WERI-Rb-1 (cell line): ENCODE data around the gene NME3.

Experiments
- DNase-seq: peaks from one replicate; pipeline ENCODE4 v3.0.0-alpha.2; 2020
- H3K27ac ChIP-seq: fragments of 250-450 bp; sonication (Bioruptor Pico); 2 replicates; pipeline ENCODE4 v1.5.1; 2020; ENCODE audit warnings: mild to moderate bottlenecking, moderate library complexity
- H3K27me3 ChIP-seq: fragments of 250-450 bp; sonication (Bioruptor Pico); 2 replicates; pipeline ENCODE4 v1.5.1; 2021; ENCODE audit warnings: mild to moderate bottlenecking, low read depth, moderate library complexity; ENCODE audit not compliant: insufficient read depth, severe bottlenecking
- H3K36me3 ChIP-seq: fragments of 250-450 bp; sonication (Bioruptor Pico); 2 replicates; pipeline ENCODE4 v1.5.1; 2020; ENCODE audit warnings: mild to moderate bottlenecking, moderate library complexity
- H3K4me3 ChIP-seq: 2 replicates; pipeline ENCODE4 v1.5.1; 2011; ENCODE audit warnings: low read depth, mild to moderate bottlenecking, control low read depth, low read length
- H3K9me3 ChIP-seq: fragments of 250-450 bp; sonication (Bioruptor Pico); 2 replicates; pipeline ENCODE4 v1.5.1; 2021; ENCODE audit warnings: mild to moderate bottlenecking, moderate library complexity; ENCODE audit not compliant: severe bottlenecking
- TF ChIP-seq, protein P1 (sequence below): IDR thresholded peaks from 2 replicates; pipeline ENCODE4 v1.5.1; 2011; ENCODE audit warnings: low read depth, mild to moderate bottlenecking, control low read depth, inconsistent platforms, low read length

NME3 gene

DNA sequence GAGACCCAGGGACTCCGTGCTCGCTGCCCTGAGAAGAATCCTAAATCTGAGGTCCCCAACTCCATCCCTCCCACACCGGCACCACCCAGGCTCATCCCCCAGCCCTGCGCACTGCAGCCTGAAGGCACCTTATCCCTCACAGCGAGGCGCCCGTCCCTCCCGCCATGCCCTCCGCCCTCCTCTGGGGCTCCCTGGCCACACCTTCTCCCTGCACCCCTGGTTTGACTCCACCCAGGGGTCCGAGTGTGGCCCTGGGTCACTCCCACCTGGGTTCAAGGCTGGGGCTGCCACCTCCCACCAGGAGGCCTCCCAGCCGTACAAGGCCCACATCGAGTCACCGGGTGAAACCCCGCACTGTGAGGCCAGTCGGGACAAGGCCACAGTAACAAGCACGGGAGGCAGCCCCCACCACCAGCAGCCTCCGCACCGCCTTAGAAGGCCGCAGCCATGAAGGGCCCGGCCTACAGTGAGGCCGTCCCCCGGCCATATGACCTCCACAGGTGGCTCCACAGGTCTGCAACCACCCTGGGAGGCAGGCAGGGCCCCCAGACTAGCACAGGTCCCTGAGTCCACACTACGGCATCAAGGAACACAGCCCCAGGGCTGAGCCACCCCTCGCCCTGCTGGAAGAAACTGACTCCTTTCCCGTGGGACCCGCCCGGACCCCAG lies 47.0 kb upstream of the NME3 start:
- no peak for DNase-seq
- TF ChIP-seq, protein P1, sequence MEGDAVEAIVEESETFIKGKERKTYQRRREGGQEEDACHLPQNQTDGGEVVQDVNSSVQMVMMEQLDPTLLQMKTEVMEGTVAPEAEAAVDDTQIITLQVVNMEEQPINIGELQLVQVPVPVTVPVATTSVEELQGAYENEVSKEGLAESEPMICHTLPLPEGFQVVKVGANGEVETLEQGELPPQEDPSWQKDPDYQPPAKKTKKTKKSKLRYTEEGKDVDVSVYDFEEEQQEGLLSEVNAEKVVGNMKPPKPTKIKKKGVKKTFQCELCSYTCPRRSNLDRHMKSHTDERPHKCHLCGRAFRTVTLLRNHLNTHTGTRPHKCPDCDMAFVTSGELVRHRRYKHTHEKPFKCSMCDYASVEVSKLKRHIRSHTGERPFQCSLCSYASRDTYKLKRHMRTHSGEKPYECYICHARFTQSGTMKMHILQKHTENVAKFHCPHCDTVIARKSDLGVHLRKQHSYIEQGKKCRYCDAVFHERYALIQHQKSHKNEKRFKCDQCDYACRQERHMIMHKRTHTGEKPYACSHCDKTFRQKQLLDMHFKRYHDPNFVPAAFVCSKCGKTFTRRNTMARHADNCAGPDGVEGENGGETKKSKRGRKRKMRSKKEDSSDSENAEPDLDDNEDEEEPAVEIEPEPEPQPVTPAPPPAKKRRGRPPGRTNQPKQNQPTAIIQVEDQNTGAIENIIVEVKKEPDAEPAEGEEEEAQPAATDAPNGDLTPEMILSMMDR = no peak
- Histone ChIP-seq H3K27me3 (no peaks in the 10 kb centered on the region), H3K4me3 (no peak overlapping the region), H3K9me3 (no peaks in the 10 kb centered on the region), H3K27ac (no peak overlapping the region), H3K36me3 (peaks cover 34% of the 10 kb centered on the region)

- TF ChIP-seq, protein P1 = no peak
- Histone ChIP-seq H3K9me3 (no peaks in the 10 kb centered on the region), H3K27me3 (no peaks in the 10 kb centered on the region), H3K4me3 (no peak overlapping the region), H3K36me3 (peaks cover 31% of the 10 kb centered on the region), H3K27ac (no peak overlapping the region)
- DNase-seq = no peak
These were observed 46.4 kb upstream of the NME3 start for GRCh38 chr16:1817716-1818115.

- DNase-seq = no peak
- Histone ChIP-seq H3K27me3 (no peaks in the 10 kb centered on the region), H3K27ac (no peak overlapping the region), H3K36me3 (peaks cover 26% of the 10 kb centered on the region), H3K9me3 (no peaks in the 10 kb centered on the region), H3K4me3 (no peak overlapping the region)
- TF ChIP-seq, protein P1 = no peak
These were observed 45.9 kb upstream of the NME3 start for GRCh38 chr16:1817276-1817589.

DNA sequence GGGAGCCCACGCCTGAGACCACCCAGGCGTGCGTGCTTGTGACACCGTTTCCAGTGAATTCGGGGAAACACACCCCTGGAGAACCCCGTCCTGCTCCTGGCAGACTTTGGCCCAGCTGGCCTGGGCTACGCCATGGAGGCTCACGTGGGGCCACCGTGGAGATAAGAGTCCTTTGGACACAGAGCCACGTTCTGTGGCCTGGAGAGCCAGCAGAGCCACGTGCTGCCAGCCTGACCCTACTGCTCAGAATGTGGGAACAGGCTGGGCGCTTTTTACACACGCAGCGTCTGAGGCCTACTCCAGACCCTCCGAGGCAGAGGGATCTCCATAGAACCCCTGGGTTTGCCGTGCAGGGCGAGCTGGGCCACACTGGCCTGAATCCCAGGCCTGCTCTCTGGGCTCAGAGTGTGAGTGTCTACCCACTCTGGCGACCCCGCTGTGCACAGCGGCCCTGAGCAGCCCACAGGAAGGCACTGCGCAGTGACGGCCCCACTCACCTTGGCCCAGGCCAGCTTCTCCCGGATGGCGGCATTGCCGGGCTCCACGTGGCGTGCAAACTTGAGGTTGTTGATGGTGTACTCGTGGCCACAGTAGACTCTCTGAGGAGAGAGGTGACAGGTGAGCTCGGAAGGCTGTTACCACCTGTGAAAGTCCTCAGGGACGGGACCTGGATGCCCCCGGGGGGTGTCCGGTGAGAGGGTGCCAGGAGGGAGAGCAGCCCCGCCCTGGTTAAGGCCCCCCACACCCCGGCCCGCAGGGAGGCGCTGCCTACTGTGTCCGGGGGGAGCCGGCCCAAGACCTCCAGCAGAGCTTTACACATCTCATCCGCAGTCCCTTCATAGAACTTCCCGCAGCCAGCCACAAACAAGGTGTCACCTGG lies 45.3 kb upstream of the NME3 start:
- Histone ChIP-seq H3K4me3 (no peak overlapping the region), H3K36me3 (peaks cover 25% of the 10 kb centered on the region), H3K27me3 (no peaks in the 10 kb centered on the region), H3K9me3 (no peaks in the 10 kb centered on the region), H3K27ac (no peak overlapping the region)
- DNase-seq = no peak
- TF ChIP-seq, protein P1 = no peak

DNA sequence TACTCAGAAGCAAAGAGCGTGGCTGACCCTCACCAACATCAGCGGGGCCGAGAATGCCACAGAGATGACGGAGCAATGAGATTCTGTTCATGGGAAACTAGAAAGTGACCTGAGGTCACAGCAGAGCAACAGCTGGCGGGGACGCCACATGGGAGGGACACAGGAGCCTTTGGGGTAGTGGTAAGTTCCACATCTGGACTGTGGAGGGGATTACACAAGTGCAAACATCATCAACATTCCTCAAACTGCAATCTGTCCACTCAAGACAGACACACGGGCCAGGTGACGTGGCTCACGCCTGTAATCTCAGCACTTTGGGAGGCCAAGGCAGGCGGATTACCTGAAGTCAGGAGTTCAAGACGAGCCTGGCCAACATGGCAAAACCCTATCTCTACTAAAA lies 44.1 kb upstream of the NME3 start:
- H3K4me3 ChIP-seq = no peak overlapping the region
- H3K36me3 ChIP-seq = peaks cover 20% of the 10 kb centered on the region

More for the DNA sequence above, 44.1 kb upstream of the NME3 start:
- DNase-seq = no peak
- TF ChIP-seq, protein P1 = no peak
- Histone ChIP-seq H3K27ac (no peak overlapping the region), H3K27me3 (no peaks in the 10 kb centered on the region), H3K9me3 (no peaks in the 10 kb centered on the region)
